GM12878 (cell line): Measurements from ENCODE around the gene FLOT1. TPM values are rescaled to one million over a fixed set of nuclear protein-coding genes. Genes with fewer than 3 reads are reported as not detected.

Experiments used
- CBFB ChIP-seq: IDR thresholded peaks from 2 replicates; pipeline ENCODE4 v1.6.1; 2016; ENCODE audit warnings: antibody characterized with exemption, low read depth
- CREM ChIP-seq: IDR thresholded peaks from 2 replicates; pipeline ENCODE4 v1.6.1; 2014; ENCODE audit warnings: antibody characterized with exemption, low read depth
- E4F1 ChIP-seq: fragments of 450-650 bp; IDR thresholded peaks from 2 replicates; pipeline ENCODE4 v1.6.1; 2018; ENCODE audit warnings: borderline replicate concordance, mild to moderate bottlenecking; ENCODE audit not compliant: partially characterized antibody
- ETV6 ChIP-seq, 2 experiments: fragments of 450-650 bp in 1 of 2; IDR thresholded peaks in 1 of 2; conservative IDR thresholded peaks in 1 of 2; 2 replicates each; pipeline ENCODE4 v1.6.1; 2014; ENCODE audit warnings: antibody characterized with exemption in 1 of 2, borderline replicate concordance in 1 of 2, low read depth in 1 of 2, mild to moderate bottlenecking in 1 of 2, moderate library complexity in 1 of 2
- HCFC1 ChIP-seq: fragments of 150-350 bp; IDR thresholded peaks from 2 replicates; pipeline ENCODE4 v1.6.1; 2014; ENCODE audit warnings: low read length
- HDGF ChIP-seq: fragments of 450-650 bp; IDR thresholded peaks from 2 replicates; pipeline ENCODE4 v1.6.1; 2016; ENCODE audit warnings: antibody characterized with exemption
- MEF2A ChIP-seq: IDR thresholded peaks from 2 replicates; pipeline ENCODE4 v1.6.1; 2011; ENCODE audit warnings: low read depth, mild to moderate bottlenecking, low read length, moderate library complexity; ENCODE audit not compliant: insufficient read depth
- NFYA ChIP-seq: IDR thresholded peaks from 2 replicates; pipeline ENCODE4 v1.6.1; 2011; ENCODE audit warnings: low read depth, mild to moderate bottlenecking, low read length, improper control_type of control experiment, borderline replicate concordance
- NFYB ChIP-seq: IDR thresholded peaks from 2 replicates; pipeline ENCODE4 v1.6.1; 2011; ENCODE audit warnings: low read depth, mild to moderate bottlenecking, low read length, improper control_type of control experiment, moderate library complexity; ENCODE audit not compliant: insufficient read depth
- PKNOX1 ChIP-seq: fragments of 450-650 bp; IDR thresholded peaks from 2 replicates; pipeline ENCODE4 v1.6.1; 2016; ENCODE audit warnings: mild to moderate bottlenecking
- POLR2AphosphoS5 ChIP-seq: IDR thresholded peaks from 2 replicates; pipeline ENCODE4 v1.6.1; 2011; ENCODE audit warnings: mild to moderate bottlenecking, low read length, inconsistent platforms
- POU2F2 ChIP-seq: IDR thresholded peaks from 3 replicates; pipeline ENCODE4 v1.6.1; 2011; ENCODE audit warnings: low read depth, mild to moderate bottlenecking, low read length, borderline replicate concordance
- SREBF1 ChIP-seq: IDR thresholded peaks from 2 replicates; pipeline ENCODE4 v1.6.1; 2012; ENCODE audit warnings: mild to moderate bottlenecking, low read length
- STAT1 ChIP-seq: fragments of 450-650 bp; conservative IDR thresholded peaks from 2 replicates; pipeline ENCODE4 v1.6.1; 2014; ENCODE audit warnings: antibody characterized with exemption, mild to moderate bottlenecking
- TBL1XR1 ChIP-seq: IDR thresholded peaks from 2 replicates; pipeline ENCODE4 v1.6.1; 2012; ENCODE audit warnings: low read depth, low read length, improper control_type of control experiment
- USF1 ChIP-seq: IDR thresholded peaks from 2 replicates; pipeline ENCODE4 v1.6.1; 2011; ENCODE audit warnings: borderline replicate concordance, low read depth, mild to moderate bottlenecking, moderate library complexity, mixed read lengths, low read length; ENCODE audit not compliant: insufficient read depth; ENCODE audit errors: extremely low read length
- USF2 ChIP-seq: IDR thresholded peaks from 2 replicates; pipeline ENCODE4 v1.6.1; 2011; ENCODE audit warnings: low read depth, low read length, improper control_type of control experiment, borderline replicate concordance
- ZNF622 ChIP-seq: fragments of 450-650 bp; IDR thresholded peaks from 2 replicates; pipeline ENCODE4 v1.6.1; 2017; ENCODE audit warnings: mild to moderate bottlenecking, inconsistent platforms
- polyA plus RNA-seq, 11 experiments: library from polyadenylated mRNA; depleted of rRNA in 4 of 11; unstranded in 6 of 11; stranded (reverse) in 5 of 11; fragments of >200 nt; fragmentation: Nextera tagmentation in 4 of 11; fragmentation: Illumina TruSeq in 1 of 11; extraction: Ambion mirVana in 4 of 11; extraction: Trizol in 1 of 11; gene quantifications; 1 replicate in 1 of 11; 2 replicates in 10 of 11; pipeline versions ENCODE4 v1.2.1 to v1.2.3, GENCODE V29; 2011 to 2016; ENCODE audit warnings: inconsistent platforms in 2 of 11, missing spikeins in 2 of 11, low read depth in 1 of 11
- total RNA-seq, 4 experiments: library from RNA; depleted of rRNA in 3 of 4; stranded (reverse); fragments of >200 nt in 3 of 4; fragmentation: Illumina TruSeq in 1 of 4; extraction: Trizol in 1 of 4; gene quantifications; 2 replicates each; pipeline versions ENCODE4 v1.2.1 to v1.2.3, GENCODE V29; 2013 to 2021

Gene FLOT1
- total and polyA plus RNA-seq, 10 of the 15 experiments (the other 5 are each of a cell fraction or from before 2014, with no cell fraction given), result 12.3 to 153 (median 112) TPM

GRCh38 chr6:30719791-30720737 is 22.4 kb downstream of the FLOT1 start, which contains the start of gene TUBB (continued):
- peak; percentile 65 for TF ChIP-seq USF1
- peak; percentile 43; the same call in 1 of the 2 replicates for TF ChIP-seq USF2
- TF ChIP-seq CBFB, result peak; percentile 64; the same call in 1 of the 2 replicates
- peak; percentile 85 for TF ChIP-seq NFYB
- TF ChIP-seq SREBF1, result 0 out of 2 replicates have a peak, but pooled peaks have one; percentile 46
- TF ChIP-seq PKNOX1, result peak; percentile 56
- TF ChIP-seq HCFC1, result peak; percentile 90
- no peak; the same call in 1 of the 2 replicates for TF ChIP-seq NFYA
- peak; percentile 83 for TF ChIP-seq HDGF
- no peak for TF ChIP-seq MEF2A
- TF ChIP-seq STAT1, result no peak
- TF ChIP-seq POLR2AphosphoS5, result peak; percentile 94
- TF ChIP-seq TBL1XR1, result 0 out of 2 replicates have a peak, but pooled peaks have one; percentile 21
- 0 out of 4 replicates have a peak, but pooled peaks of 1 of the 2 experiments have one; percentile 2 for TF ChIP-seq ETV6 (conservative IDR thresholded peaks at IDR 0.05 in 1 of 2, IDR thresholded peaks at IDR 0.05 in 1 of 2; ENCODE audit: borderline replicate concordance in 1 of 2, low read depth in 1 of 2)
- peak; percentile 79; the same call in 2 of the 3 replicates for TF ChIP-seq POU2F2
- TF ChIP-seq E4F1, result peak; percentile 84
- no peak for TF ChIP-seq ZNF622
- TF ChIP-seq CREM, result peak; percentile 63; the same call in 1 of the 2 replicates
